Iris pigment epithelial cell (primary cell): ENCODE measurements around the gene COL13A1.
A peak's percentile ranks its signal among the peaks of the same experiment; 100 is the strongest.

Experiments used
- DNase-seq: peaks from one replicate; pipeline ENCODE4 v3.0.0-alpha.2; 2011; ENCODE audit warnings: low read depth

Gene COL13A1

GRCh38 chr10:69791812-69792211, 9.9 kb upstream of the COL13A1 start:
- no peak for DNase-seq

- DNase-seq, result no peak
Observed at GRCh38 chr10:69792341-69792740, 9.4 kb upstream of the COL13A1 start.

- no peak for DNase-seq
Observed at GRCh38 chr10:69794673-69795072, 7.0 kb upstream of the COL13A1 start.

GRCh38 chr10:69795242-69795934, 6.3 kb upstream of the COL13A1 start:
- no peak for DNase-seq

GRCh38 chr10:69797959-69798358, 3.7 kb upstream of the COL13A1 start:
- no peak for DNase-seq

GRCh38 chr10:69800109-69800508, 1.6 kb upstream of the COL13A1 start:
- DNase-seq, result peak; percentile 63

GRCh38 chr10:69800665-69801064, 1.0 kb upstream of the COL13A1 start:
- no peak for DNase-seq

GRCh38 chr10:69801094-69801433, 642 bp upstream of the COL13A1 start:
- peak; percentile 54 for DNase-seq

- peak; percentile 73 for DNase-seq
Observed at GRCh38 chr10:69802424-69803161, 887 bp downstream of the COL13A1 start.

GRCh38 chr10:69803809-69804208, 2.1 kb downstream of the COL13A1 start:
- no peak for DNase-seq

- no peak for DNase-seq
Observed at GRCh38 chr10:69804775-69805174, 3.1 kb downstream of the COL13A1 start.

GRCh38 chr10:69807122-69807521, 5.4 kb downstream of the COL13A1 start:
- peak; percentile 55 for DNase-seq

- peak; percentile 54 for DNase-seq
Observed at GRCh38 chr10:69807696-69808095, 6.0 kb downstream of the COL13A1 start.

GRCh38 chr10:69809318-69809717, 7.6 kb downstream of the COL13A1 start:
- no peak for DNase-seq

GRCh38 chr10:69810097-69810496, 8.4 kb downstream of the COL13A1 start:
- no peak for DNase-seq

- no peak for DNase-seq
Observed at GRCh38 chr10:69810675-69811397, 9.1 kb downstream of the COL13A1 start.

GRCh38 chr10:69813632-69814031, 11.9 kb downstream of the COL13A1 start:
- DNase-seq, result no peak

- no peak for DNase-seq
Observed at GRCh38 chr10:69814251-69814650, 12.5 kb downstream of the COL13A1 start.

- DNase-seq, result no peak
Observed at GRCh38 chr10:69815104-69815503, 13.4 kb downstream of the COL13A1 start.

GRCh38 chr10:69816521-69816920, 14.8 kb downstream of the COL13A1 start:
- DNase-seq, result no peak

- no peak for DNase-seq
Observed at GRCh38 chr10:69817078-69817581, 15.4 kb downstream of the COL13A1 start.

GRCh38 chr10:69818676-69819239, 17.1 kb downstream of the COL13A1 start:
- DNase-seq, result no peak
